ENCODE data around the gene TMEM106B. TPM values are rescaled to one million over a fixed set of nuclear protein-coding genes. Genes with fewer than 3 reads are reported as not detected.
A peak's percentile ranks its signal among the peaks of the same experiment; 100 is the strongest.
"Not testable (repeated sequence)": the region's sequence is repeated elsewhere in the genome, so short reads cannot be mapped to it uniquely, and the experiment has no call there.

The TMEM106B gene
- total RNA-seq, 3 donors from 2014 or later (not counting 1 experiment from before 2014, with no cell fraction given), result 18.6 to 28.5 (median 20.4) TPM

- no peak for TF ChIP-seq CTCF (IDR thresholded peaks at IDR 0.05)
- H3K9me3 ChIP-seq (ENCODE audit: control insufficient read depth, insufficient read depth, low read length), result no peaks in the 10 kb centered on the region
- no peak overlapping the region for H3K27ac Mint-ChIP-seq
- H3K36me3 ChIP-seq (ENCODE audit: control insufficient read depth, insufficient read depth, low read length), result peaks cover 43% of the 10 kb centered on the region
- H3K27ac ChIP-seq (ENCODE audit: low read length), result no peak overlapping the region
- H3K4me3 Mint-ChIP-seq, result no peak overlapping the region
- DNase-seq, result no peak
- no CpG with 5 or more reads among the region's 1 CpG for WGBS (ENCODE audit: insufficient coverage)
- H3K4me1 ChIP-seq (ENCODE audit: control insufficient read depth, insufficient read depth, low read length), result no peaks in the 10 kb centered on the region
- H3K9me3 Mint-ChIP-seq, result no peaks in the 10 kb centered on the region
- H3K36me3 Mint-ChIP-seq, result peaks cover 14% of the 10 kb centered on the region
- H3K4me3 ChIP-seq (ENCODE audit: low read length), result no peak overlapping the region
- H3K4me1 Mint-ChIP-seq, result peaks cover 28 to 40% of the 10 kb centered on the region in 2 donors
- H3K27me3 ChIP-seq (ENCODE audit: control insufficient read depth, insufficient read depth, low read length), result no peaks in the 10 kb centered on the region
- no peak for ATAC-seq
- H3K27me3 Mint-ChIP-seq (ENCODE audit: low read depth in 2 of 2), result no peaks in the 10 kb centered on the region
- intact Hi-C loops (cut with micrococcal nuclease), result no loop called here
Observed at GRCh38 chr7:12220389-12221046, 9.4 kb downstream of the TMEM106B start.

- H3K36me3 ChIP-seq (ENCODE audit: control insufficient read depth, insufficient read depth, low read length), result peaks cover 34% of the 10 kb centered on the region
- no peak overlapping the region for H3K27ac ChIP-seq (ENCODE audit: low read length)
- H3K4me3 ChIP-seq (ENCODE audit: low read length), result no peak overlapping the region
- no peak for DNase-seq
- H3K9me3 Mint-ChIP-seq, result no peaks in the 10 kb centered on the region
- no peaks in the 10 kb centered on the region for H3K9me3 ChIP-seq (ENCODE audit: control insufficient read depth, insufficient read depth, low read length)
- H3K36me3 Mint-ChIP-seq, result peaks cover 14% of the 10 kb centered on the region
- no peak for TF ChIP-seq CTCF (IDR thresholded peaks at IDR 0.05)
- no peak overlapping the region for H3K4me3 Mint-ChIP-seq
- peak overlapping the region in 1 of 2 donors; percentile 30 for H3K27ac Mint-ChIP-seq
- H3K27me3 ChIP-seq (ENCODE audit: control insufficient read depth, insufficient read depth, low read length), result no peaks in the 10 kb centered on the region
- H3K4me1 ChIP-seq (ENCODE audit: control insufficient read depth, insufficient read depth, low read length), result no peaks in the 10 kb centered on the region
- intact Hi-C loops (cut with micrococcal nuclease), result no loop called here
- ATAC-seq, result no peak
- no peaks in the 10 kb centered on the region for H3K27me3 Mint-ChIP-seq (ENCODE audit: low read depth in 2 of 2)
- H3K4me1 Mint-ChIP-seq, result peaks cover 36 to 46% of the 10 kb centered on the region in 2 donors
Observed at GRCh38 chr7:12221414-12221813, 10.3 kb downstream of the TMEM106B start.

DNA sequence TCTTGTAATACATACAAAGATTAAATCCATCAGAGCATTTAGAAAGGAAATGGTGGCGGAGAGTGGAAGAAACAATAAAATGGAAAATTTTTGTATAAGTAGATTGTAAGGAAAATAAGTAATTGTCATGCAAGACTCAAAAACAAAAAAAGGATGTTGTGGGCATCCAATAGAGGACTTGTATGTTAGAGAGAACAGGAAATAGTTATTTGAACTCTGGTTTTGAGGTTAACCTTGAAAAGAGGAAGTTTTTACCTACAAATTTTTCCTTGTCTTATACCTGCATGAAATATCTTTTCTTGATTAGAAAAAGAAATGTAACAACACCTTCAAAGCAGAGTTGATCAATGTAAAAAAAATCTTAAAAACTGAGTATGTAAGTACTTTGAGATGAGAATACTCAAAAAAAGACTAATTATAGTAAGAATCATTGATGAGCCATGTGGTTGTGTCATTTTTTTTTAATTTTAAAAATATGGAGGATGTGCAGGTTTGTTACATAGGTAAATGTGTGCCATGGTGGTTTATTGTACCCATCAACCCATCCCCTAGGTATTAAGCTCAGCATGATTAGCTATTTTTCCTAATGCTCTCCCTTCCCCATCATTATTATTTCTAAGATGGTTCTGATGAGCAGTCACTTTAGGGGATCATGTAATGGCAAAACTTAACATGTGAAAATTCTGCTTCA lies 11.9 kb downstream of the TMEM106B start:
- peak in 1 of 3 donors; percentile 48 for ATAC-seq
- Histone ChIP-seq H3K27ac (ENCODE audit: low read length) (peak overlapping the region; percentile 37), H3K4me1 (ENCODE audit: control insufficient read depth, insufficient read depth, low read length) (no peaks in the 10 kb centered on the region), H3K27me3 (ENCODE audit: control insufficient read depth, insufficient read depth, low read length) (no peaks in the 10 kb centered on the region), H3K4me3 (ENCODE audit: low read length) (no peak overlapping the region), H3K9me3 (ENCODE audit: control insufficient read depth, insufficient read depth, low read length) (no peaks in the 10 kb centered on the region), H3K36me3 (ENCODE audit: control insufficient read depth, insufficient read depth, low read length) (peaks cover 26% of the 10 kb centered on the region)
- peak in 1 of 2 donors; percentile 59 for DNase-seq
- peak overlapping the region; percentile 29 to 87 for H3K27ac Mint-ChIP-seq
- no peaks in the 10 kb centered on the region for H3K27me3 Mint-ChIP-seq (ENCODE audit: low read depth in 2 of 2)
- TF ChIP-seq CTCF (IDR thresholded peaks at IDR 0.05), result no peak
- peaks cover 28 to 38% of the 10 kb centered on the region in 2 donors for H3K4me1 Mint-ChIP-seq
- intact Hi-C loops (cut with micrococcal nuclease), result no loop called here
- H3K9me3 Mint-ChIP-seq, result no peaks in the 10 kb centered on the region
- H3K4me3 Mint-ChIP-seq, result peak overlapping the region; percentile 72
- peaks cover 14% of the 10 kb centered on the region for H3K36me3 Mint-ChIP-seq
- no CpG with 5 or more reads among the region's 1 CpG for WGBS (ENCODE audit: insufficient coverage)

- DNase-seq; H3K27ac Mint-ChIP-seq; ATAC-seq; H3K9me3 ChIP-seq (ENCODE audit: control insufficient read depth, insufficient read depth, low read length); H3K4me3 ChIP-seq (ENCODE audit: low read length); H3K36me3 Mint-ChIP-seq; H3K27me3 Mint-ChIP-seq (ENCODE audit: low read depth in 2 of 2); intact Hi-C loops (cut with micrococcal nuclease); H3K27me3 ChIP-seq (ENCODE audit: control insufficient read depth, insufficient read depth, low read length); H3K4me3 Mint-ChIP-seq; H3K4me1 ChIP-seq (ENCODE audit: control insufficient read depth, insufficient read depth, low read length); H3K27ac ChIP-seq (ENCODE audit: low read length); H3K9me3 Mint-ChIP-seq: not testable (repeated sequence)
- WGBS (ENCODE audit: insufficient coverage), result 79% methylated on average over 4 of the region's 7 CpGs
- H3K4me1 Mint-ChIP-seq, result peaks cover 28 to 38% of the 10 kb centered on the region in 2 donors
- peaks cover 18% of the 10 kb centered on the region for H3K36me3 ChIP-seq (ENCODE audit: control insufficient read depth, insufficient read depth, low read length)
Observed at GRCh38 chr7:12225017-12225416, 13.9 kb downstream of the TMEM106B start.
